Thyroid gland (tissue), 4 donors: Measurements from ENCODE around the gene STX10. TPM values are rescaled to one million over a fixed set of nuclear protein-coding genes. Genes with fewer than 3 reads are reported as not detected.

Source experiments
- DNase-seq, 2 donors: peaks; one replicate each; pipeline ENCODE4 v3.0.0-alpha.2; 2019
- H3K27ac ChIP-seq, 3 donors: fragments of 200-600 bp; sonication (generic); 1 replicate in 2 of 3; 2 replicates in 1 of 3; pipeline ENCODE4 v1.5.1; 2016 to 2019; ENCODE audit warnings: mild to moderate bottlenecking in 1 of 3, moderate library complexity in 1 of 3
- H3K27me3 ChIP-seq: fragments of 200-600 bp; sonication (generic); one replicate; pipeline ENCODE4 v1.5.1; 2019
- H3K36me3 ChIP-seq, 2 donors: fragments of 200-600 bp; sonication (generic); one replicate each; pipeline ENCODE4 v1.5.1; 2016 to 2019
- H3K4me1 ChIP-seq, 2 donors: fragments of 200-600 bp; sonication (generic); one replicate each; pipeline ENCODE4 v1.5.1; 2017 to 2019
- H3K4me3 ChIP-seq, 3 donors: fragments of 200-600 bp; sonication (generic); replicated peaks in 1 of 3; 1 replicate in 2 of 3; 2 replicates in 1 of 3; pipeline ENCODE4 v1.5.1; 2016; ENCODE audit warnings: mild to moderate bottlenecking in 1 of 3
- H3K9me3 ChIP-seq: fragments of 200-600 bp; sonication (generic); one replicate; pipeline ENCODE4 v1.5.1; 2017
- POLR2A ChIP-seq, 2 donors: fragments of 450-650 bp; IDR thresholded peaks; one replicate each; pipeline ENCODE4 v1.6.1; 2017; ENCODE audit warnings: antibody characterized with exemption in 2 of 2, mild to moderate bottlenecking in 2 of 2, moderate library complexity in 1 of 2
- WGBS, 2 donors: methylation state at CpG; one replicate each; pipeline ENCODE4 v1.1.5; 2017; 5-methylcytosine and 5-hydroxymethylcytosine counted together
- intact Hi-C: fragments of 100-400 bp; cut with DNase I; formaldehyde crosslinking; loops from one replicate; pipeline ENCODE4 v1.15.1; 2023
- total RNA-seq, 4 donors: library from RNA; depleted of rRNA; stranded (reverse); fragments of >200 nt; gene quantifications; one replicate each; pipeline ENCODE4 v1.2.3, GENCODE V29; 2016
- TF ChIP-seq, protein P1 (sequence below), 6 experiments: fragments of 200-600 bp in 3 of 6; fragments of 450-650 bp in 3 of 6; sonication (generic) in 3 of 6; IDR thresholded peaks; one replicate each; pipeline ENCODE4 v1.5.1; 2016 to 2019; ENCODE audit warnings: antibody characterized with exemption in 6 of 6, mild to moderate bottlenecking in 2 of 6, inconsistent platforms in 1 of 6, moderate library complexity in 1 of 6

STX10 gene
- total RNA-seq, 4 donors from 2014 or later = 39.2 to 91.9 (median 56.5) TPM

DNA sequence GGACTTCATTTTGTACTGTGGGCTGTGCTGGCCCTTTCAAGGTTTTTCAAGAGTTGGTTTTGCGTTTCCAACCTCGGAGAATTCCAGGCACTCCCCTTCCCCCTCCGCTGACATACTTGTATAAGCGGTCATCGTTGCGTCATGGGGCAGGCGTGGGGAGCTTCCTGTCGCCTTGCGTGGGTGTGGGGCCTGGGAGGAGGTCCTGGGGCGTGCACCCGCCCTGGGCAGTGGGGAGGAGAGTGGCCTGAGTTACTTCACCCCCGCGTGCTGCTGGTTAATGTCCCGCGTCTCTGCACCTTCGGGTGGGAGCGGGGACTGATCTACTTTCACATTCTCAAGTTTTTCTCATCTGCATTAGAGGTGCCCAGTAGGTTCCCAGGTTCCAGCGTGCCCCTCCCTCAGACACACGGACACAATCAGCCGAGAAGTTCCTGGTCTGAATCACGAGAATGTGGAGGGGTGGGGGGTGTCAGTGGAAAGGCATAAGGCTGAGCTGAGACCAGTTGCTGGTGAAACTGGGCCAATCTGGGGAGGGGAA is 4.1 kb upstream of the STX10 start:
- WGBS, 2 donors = 0 to 1% methylated on average over 14 to 21 of the region's 21 CpGs
- DNase-seq = peak; percentile 95 to 96
- TF ChIP-seq POLR2A (IDR thresholded peaks at IDR 0.05) = peak; percentile 63 to 89
- TF ChIP-seq, protein P1, sequence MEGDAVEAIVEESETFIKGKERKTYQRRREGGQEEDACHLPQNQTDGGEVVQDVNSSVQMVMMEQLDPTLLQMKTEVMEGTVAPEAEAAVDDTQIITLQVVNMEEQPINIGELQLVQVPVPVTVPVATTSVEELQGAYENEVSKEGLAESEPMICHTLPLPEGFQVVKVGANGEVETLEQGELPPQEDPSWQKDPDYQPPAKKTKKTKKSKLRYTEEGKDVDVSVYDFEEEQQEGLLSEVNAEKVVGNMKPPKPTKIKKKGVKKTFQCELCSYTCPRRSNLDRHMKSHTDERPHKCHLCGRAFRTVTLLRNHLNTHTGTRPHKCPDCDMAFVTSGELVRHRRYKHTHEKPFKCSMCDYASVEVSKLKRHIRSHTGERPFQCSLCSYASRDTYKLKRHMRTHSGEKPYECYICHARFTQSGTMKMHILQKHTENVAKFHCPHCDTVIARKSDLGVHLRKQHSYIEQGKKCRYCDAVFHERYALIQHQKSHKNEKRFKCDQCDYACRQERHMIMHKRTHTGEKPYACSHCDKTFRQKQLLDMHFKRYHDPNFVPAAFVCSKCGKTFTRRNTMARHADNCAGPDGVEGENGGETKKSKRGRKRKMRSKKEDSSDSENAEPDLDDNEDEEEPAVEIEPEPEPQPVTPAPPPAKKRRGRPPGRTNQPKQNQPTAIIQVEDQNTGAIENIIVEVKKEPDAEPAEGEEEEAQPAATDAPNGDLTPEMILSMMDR (IDR thresholded peaks at IDR 0.05) = no peak
- Histone ChIP-seq H3K36me3 (peaks cover 0 to 11% of the 10 kb centered on the region in 2 donors), H3K27me3 (no peaks in the 10 kb centered on the region), H3K4me1 (peaks cover 12 to 15% of the 10 kb centered on the region in 2 donors), H3K4me3 (peak overlapping the region; percentile 87 to 96 (median 90)), H3K27ac (peak overlapping the region; percentile 95 to 100 (median 99)), H3K9me3 (no peaks in the 10 kb centered on the region)
- intact Hi-C loops = no loop called here

DNA sequence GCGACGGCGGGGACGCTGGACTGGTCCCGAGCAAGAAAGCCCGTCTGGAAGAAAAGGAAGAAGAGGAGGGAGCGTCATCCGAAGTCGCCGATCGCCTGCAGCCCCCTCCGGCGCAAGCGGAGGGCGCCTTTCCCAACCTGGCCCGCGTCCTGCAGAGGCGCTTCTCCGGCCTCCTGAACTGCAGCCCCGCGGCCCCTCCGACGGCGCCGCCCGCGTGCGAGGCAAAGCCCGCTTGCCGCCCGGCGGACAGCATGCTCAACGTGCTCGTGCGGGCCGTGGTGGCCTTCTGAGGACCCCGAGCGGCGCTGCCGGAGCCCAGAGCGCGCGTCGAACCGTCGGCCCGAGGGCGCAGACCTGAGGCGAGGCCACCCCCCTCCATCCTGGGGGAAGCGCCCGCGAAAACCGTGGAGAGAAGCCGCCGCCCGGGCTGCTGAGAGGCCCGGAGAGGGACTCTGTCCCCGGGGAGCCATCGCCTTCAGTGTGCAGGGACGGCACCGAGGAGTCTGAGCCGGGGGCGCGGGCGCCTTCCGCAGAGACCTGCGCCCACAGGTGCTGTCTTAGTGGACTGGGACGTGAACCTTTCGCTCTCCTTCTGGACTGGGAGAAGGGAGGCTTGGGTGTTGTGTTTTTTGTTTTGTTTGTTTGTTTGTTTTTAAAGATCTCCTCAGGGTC is 3.5 kb upstream of the STX10 start:
- WGBS, 2 donors = 0% methylated on average over 17 to 19 of the region's 69 CpGs
- Histone ChIP-seq H3K4me1 (peaks cover 17 to 19% of the 10 kb centered on the region in 2 donors), H3K27me3 (no peaks in the 10 kb centered on the region), H3K4me3 (peak overlapping the region; percentile 87 to 96 (median 90)), H3K27ac (peak overlapping the region; percentile 95 to 100 (median 99)), H3K36me3 (peaks cover 0 to 11% of the 10 kb centered on the region in 2 donors), H3K9me3 (no peaks in the 10 kb centered on the region)
- intact Hi-C loops = no loop called here
- no peak for TF ChIP-seq POLR2A (IDR thresholded peaks at IDR 0.05)
- TF ChIP-seq, protein P1 (IDR thresholded peaks at IDR 0.05) = peak in 1 of 6 experiments; percentile 9
- peak; percentile 33 to 42 for DNase-seq

DNA sequence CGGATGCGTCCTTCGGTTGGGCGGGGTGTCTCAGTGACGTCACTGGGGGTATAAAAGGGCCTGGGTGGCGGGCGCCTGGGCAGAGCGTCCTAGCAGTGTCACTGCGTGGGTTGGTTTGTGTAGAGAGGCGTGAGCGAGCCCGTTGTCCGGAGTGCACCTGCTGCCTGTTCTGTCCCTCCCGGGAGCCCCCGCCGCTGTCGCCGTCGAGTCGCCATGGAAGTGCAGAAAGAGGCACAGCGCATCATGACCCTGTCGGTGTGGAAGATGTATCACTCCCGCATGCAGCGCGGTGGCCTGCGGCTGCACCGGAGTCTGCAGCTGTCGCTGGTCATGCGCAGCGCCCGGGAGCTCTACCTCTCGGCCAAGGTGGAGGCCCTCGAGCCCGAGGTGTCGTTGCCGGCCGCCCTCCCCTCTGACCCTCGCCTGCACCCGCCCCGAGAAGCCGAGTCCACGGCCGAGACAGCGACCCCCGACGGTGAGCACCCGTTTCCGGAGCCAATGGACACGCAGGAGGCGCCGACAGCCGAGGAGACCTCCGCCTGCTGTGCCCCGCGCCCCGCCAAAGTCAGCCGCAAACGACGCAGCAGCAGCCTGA is 2.9 kb upstream of the STX10 start:
- intact Hi-C loops = no loop called here
- Histone ChIP-seq H3K27ac (peak overlapping the region; percentile 95 to 100 (median 99)), H3K4me1 (peaks cover 17 to 19% of the 10 kb centered on the region in 2 donors)

DNA sequence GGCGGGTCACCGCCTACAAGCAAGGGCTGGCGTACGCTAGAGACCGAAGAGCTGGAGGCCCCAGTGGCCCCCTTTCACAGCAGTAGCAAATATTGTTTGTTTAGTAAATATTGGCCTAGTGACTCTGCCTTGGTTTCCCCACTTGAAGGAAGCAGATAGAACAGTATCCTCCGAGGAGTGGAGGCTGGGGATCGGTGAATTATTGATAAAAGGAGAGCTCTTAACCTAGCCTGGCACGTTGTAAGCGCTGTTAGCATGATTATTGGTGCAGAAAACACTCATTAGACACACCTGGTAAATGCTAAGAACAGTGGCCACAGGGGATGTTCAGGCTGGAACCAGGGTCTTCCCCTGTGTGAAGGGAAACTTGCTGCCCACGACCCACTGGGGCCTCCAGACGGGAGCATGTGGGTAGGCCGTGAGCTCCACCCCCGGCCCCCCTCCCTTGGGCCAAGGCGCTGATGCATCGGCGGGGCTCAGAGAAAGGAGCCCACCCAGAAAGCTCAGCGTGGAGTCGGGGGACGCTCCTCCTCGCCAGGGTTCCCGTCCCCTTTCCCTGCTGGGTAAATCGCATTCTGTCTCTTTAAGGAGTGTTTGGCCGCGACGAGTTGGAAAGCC is 2.3 kb upstream of the STX10 start:
- H3K27me3 ChIP-seq = no peaks in the 10 kb centered on the region
- H3K36me3 ChIP-seq = peaks cover 0 to 11% of the 10 kb centered on the region in 2 donors
- WGBS, 2 donors = 0% methylated on average over 4 to 9 of the region's 25 CpGs
- no peaks in the 10 kb centered on the region for H3K9me3 ChIP-seq
- H3K4me1 ChIP-seq = peaks cover 17 to 19% of the 10 kb centered on the region in 2 donors
- no peak for DNase-seq
- TF ChIP-seq, protein P1 (IDR thresholded peaks at IDR 0.05) = no peak
- TF ChIP-seq POLR2A (IDR thresholded peaks at IDR 0.05) = no peak
- H3K27ac ChIP-seq = peak overlapping the region; percentile 95 to 100 (median 99)
- intact Hi-C loops = no loop called here
- H3K4me3 ChIP-seq = peak overlapping the region; percentile 87 to 96 (median 90)

More for the DNA sequence above, 2.9 kb upstream of the STX10 start:
- DNase-seq = peak; percentile 92 to 95
- Histone ChIP-seq H3K27me3 (no peaks in the 10 kb centered on the region), H3K36me3 (peaks cover 0 to 11% of the 10 kb centered on the region in 2 donors), H3K4me3 (peak overlapping the region; percentile 87 to 96 (median 90)), H3K9me3 (no peaks in the 10 kb centered on the region)
- peak; percentile 100 for TF ChIP-seq POLR2A (IDR thresholded peaks at IDR 0.05)
- TF ChIP-seq, protein P1 (IDR thresholded peaks at IDR 0.05) = no peak
- WGBS, 2 donors = 0% methylated on average over 7 of the region's 59 CpGs; no CpG with 5 or more reads in 1 of the 2 donors
